OCI-LY1 (cell line): ENCODE measurements around the gene EME2.

Source experiments
- H2AFZ ChIP-seq: fragments of 200-600 bp; sonication (generic), shearing (Covaris generic); 2 replicates; pipeline ENCODE4 v1.6.0; 2014; ENCODE audit warnings: antibody characterized with exemption, mild to moderate bottlenecking, low read length
- H3F3A ChIP-seq: fragments of 200-600 bp; sonication (generic), shearing (Covaris generic); 2 replicates; pipeline ENCODE4 v1.6.0; 2014; ENCODE audit warnings: mild to moderate bottlenecking, antibody characterized with exemption, low read length, moderate library complexity; ENCODE audit not compliant: insufficient read depth
- H3K27ac ChIP-seq: fragments of 200-600 bp; sonication (generic); 2 replicates; pipeline ENCODE4 v1.5.1; 2014; ENCODE audit warnings: low read length, mixed run types, mild to moderate bottlenecking, low read depth; ENCODE audit not compliant: poor library complexity, severe bottlenecking
- H3K27me3 ChIP-seq: fragments of 200-600 bp; sonication (generic); 2 replicates; pipeline ENCODE4 v1.6.0; 2014; ENCODE audit warnings: antibody characterized with exemption, mild to moderate bottlenecking, low read length, moderate library complexity; ENCODE audit not compliant: insufficient read depth
- H3K36me3 ChIP-seq: fragments of 200-600 bp; sonication (generic); 2 replicates; pipeline ENCODE4 v1.6.1; 2014; ENCODE audit warnings: mild to moderate bottlenecking, antibody characterized with exemption, low read length, moderate library complexity, mixed read lengths; ENCODE audit not compliant: insufficient read depth
- H3K4me1 ChIP-seq: fragments of 200-600 bp; sonication (generic); 2 replicates; pipeline ENCODE4 v1.5.1; 2014; ENCODE audit warnings: mild to moderate bottlenecking, low read length, moderate library complexity; ENCODE audit not compliant: insufficient read depth, severe bottlenecking
- H3K4me2 ChIP-seq: fragments of 200-600 bp; sonication (generic), shearing (Covaris generic); 2 replicates; pipeline ENCODE4 v1.6.1; 2014; ENCODE audit warnings: low read length
- H3K4me3 ChIP-seq: fragments of 200-600 bp; sonication (generic); 2 replicates; pipeline ENCODE4 v1.5.1; 2014; ENCODE audit warnings: low read length, low read depth, mild to moderate bottlenecking, mixed read lengths; ENCODE audit not compliant: poor library complexity, severe bottlenecking
- H3K79me2 ChIP-seq: fragments of 200-600 bp; shearing (Covaris generic); 2 replicates; pipeline ENCODE4 v1.6.1; 2016; ENCODE audit warnings: mixed run types, low read length, mixed read lengths; ENCODE audit not compliant: insufficient read depth
- H3K9ac ChIP-seq: fragments of 200-600 bp; sonication (generic), shearing (Covaris generic); 2 replicates; pipeline ENCODE4 v1.6.1; 2014; ENCODE audit warnings: mild to moderate bottlenecking, low read length, mixed read lengths
- H3K9me2 ChIP-seq: fragments of 200-600 bp; sonication (generic), shearing (Covaris generic); 2 replicates; pipeline ENCODE4 v1.6.1; 2014; ENCODE audit warnings: low read depth, mild to moderate bottlenecking, low read length, mixed read lengths
- H3K9me3 ChIP-seq: fragments of 200-600 bp; shearing (Covaris generic); 2 replicates; pipeline ENCODE4 v1.6.1; 2014; ENCODE audit warnings: low read length, mixed read lengths
- H4K20me1 ChIP-seq: fragments of 200-600 bp; sonication (generic), shearing (Covaris generic); 2 replicates; pipeline ENCODE4 v1.6.0; 2016; ENCODE audit warnings: mild to moderate bottlenecking, low read length; ENCODE audit not compliant: insufficient read depth
- EZH2 ChIP-seq: fragments of 200-600 bp; sonication (generic), shearing (Covaris generic); IDR thresholded peaks from 2 replicates; pipeline ENCODE4 v1.8.0; 2017; ENCODE audit warnings: borderline replicate concordance, mixed run types, mild to moderate bottlenecking, antibody characterized with exemption, low read length, moderate library complexity, mixed read lengths
- TF ChIP-seq, protein P1 (sequence below): fragments of 200-600 bp; sonication (generic), shearing (Covaris generic); IDR thresholded peaks from 2 replicates; pipeline ENCODE4 v1.5.1; 2017; ENCODE audit warnings: mild to moderate bottlenecking, antibody characterized with exemption, low read length, moderate library complexity, mixed read lengths

EME2 gene

DNA sequence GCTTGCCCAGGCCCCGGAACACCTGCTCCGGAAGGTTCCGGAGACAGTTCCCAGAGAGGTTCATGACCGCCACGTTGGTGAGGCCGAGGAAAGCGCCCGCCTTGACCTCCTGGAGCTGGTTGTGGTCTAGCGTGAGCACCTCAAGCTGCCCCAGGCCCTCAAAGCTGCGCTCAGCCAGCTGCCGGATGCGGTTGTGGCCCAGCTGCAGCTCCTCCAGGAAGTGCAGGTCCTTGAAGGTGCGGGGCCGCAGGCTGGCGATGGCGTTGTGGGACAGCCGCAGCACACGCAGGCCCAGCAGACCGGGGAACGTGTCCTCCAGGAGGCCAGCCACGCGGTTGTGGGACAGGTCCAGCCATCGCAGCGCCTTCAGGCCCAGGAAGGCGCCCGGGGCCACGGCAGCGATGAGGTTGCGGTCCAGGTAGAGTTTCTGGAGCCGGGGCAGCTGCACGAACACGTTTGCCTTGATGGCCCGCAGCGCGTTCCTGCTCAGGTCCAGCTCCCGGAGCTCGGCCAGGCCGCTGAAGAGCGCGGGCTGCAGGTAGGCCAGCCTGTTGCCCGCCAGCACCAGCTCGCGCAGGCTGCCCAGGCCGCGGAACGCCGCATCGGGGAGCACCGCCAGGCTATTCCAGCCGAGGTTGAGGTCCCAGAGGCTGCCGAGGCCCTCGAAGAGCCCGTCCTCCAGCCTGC, 18.8 kb downstream of the EME2 start:
- H3K27ac ChIP-seq: no peak overlapping the region
- no peak overlapping the region for H2AFZ ChIP-seq
- no peaks in the 10 kb centered on the region for H3F3A ChIP-seq
- H3K9me2 ChIP-seq: no peaks in the 10 kb centered on the region
- peaks cover 26% of the 10 kb centered on the region for H3K36me3 ChIP-seq
- H3K4me2 ChIP-seq: no peak overlapping the region
- no peaks in the 10 kb centered on the region for H3K27me3 ChIP-seq
- H3K9me3 ChIP-seq: no peaks in the 10 kb centered on the region
- H3K4me1 ChIP-seq: no peaks in the 10 kb centered on the region
- no peaks in the 10 kb centered on the region for H4K20me1 ChIP-seq
- H3K9ac ChIP-seq: no peak overlapping the region
- no peak overlapping the region for H3K4me3 ChIP-seq
- TF ChIP-seq EZH2: no peak
- TF ChIP-seq, protein P1, sequence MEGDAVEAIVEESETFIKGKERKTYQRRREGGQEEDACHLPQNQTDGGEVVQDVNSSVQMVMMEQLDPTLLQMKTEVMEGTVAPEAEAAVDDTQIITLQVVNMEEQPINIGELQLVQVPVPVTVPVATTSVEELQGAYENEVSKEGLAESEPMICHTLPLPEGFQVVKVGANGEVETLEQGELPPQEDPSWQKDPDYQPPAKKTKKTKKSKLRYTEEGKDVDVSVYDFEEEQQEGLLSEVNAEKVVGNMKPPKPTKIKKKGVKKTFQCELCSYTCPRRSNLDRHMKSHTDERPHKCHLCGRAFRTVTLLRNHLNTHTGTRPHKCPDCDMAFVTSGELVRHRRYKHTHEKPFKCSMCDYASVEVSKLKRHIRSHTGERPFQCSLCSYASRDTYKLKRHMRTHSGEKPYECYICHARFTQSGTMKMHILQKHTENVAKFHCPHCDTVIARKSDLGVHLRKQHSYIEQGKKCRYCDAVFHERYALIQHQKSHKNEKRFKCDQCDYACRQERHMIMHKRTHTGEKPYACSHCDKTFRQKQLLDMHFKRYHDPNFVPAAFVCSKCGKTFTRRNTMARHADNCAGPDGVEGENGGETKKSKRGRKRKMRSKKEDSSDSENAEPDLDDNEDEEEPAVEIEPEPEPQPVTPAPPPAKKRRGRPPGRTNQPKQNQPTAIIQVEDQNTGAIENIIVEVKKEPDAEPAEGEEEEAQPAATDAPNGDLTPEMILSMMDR: no peak
- no peaks in the 10 kb centered on the region for H3K79me2 ChIP-seq

DNA sequence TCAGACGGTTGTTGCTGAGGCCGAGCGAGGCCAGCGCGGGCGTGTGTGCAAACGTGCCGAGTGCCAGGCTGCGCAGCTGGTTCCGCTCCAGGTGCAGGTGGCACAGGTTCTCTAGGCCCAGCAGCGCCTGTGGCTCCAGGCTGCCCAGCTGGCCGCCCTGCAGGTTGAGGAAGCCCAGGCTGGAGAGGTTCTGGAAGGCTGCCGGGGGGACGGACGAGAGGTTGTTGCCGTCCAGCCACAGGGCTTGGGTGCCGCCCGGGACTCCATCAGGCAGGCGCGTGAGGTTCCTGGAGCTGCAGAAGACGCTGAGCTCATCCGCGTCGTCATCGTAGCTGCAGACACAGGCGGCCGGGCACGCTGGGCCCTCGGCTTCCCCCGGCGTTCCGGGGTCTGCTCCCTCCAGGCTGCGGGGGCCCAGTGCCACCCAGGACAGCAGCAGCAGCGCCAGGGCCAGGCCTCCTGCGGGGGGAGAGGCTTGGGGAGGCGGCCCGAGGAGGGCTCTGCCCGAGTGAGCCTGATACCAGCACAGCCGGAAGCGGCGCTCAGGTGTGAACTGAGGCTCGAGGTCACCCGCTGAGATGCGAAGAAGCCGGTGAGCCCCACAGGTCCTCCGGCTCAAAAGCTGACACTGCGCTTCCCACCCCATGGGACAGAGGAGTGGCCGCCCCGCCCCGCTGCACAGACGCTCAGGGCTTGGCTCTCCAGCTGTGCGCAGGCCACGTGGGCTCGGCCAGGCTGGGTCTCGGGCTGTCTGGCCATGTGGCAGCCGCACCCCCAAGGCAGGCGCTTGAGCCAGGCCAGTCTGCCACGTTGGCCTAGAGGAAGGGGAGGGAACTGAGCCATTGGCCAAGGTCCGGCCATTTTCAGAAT, 19.6 kb downstream of the EME2 start:
- TF ChIP-seq EZH2: no peak
- TF ChIP-seq, protein P1: no peak
- Histone ChIP-seq H3K9ac (no peak overlapping the region), H4K20me1 (no peaks in the 10 kb centered on the region), H3K4me1 (no peaks in the 10 kb centered on the region), H3K27me3 (no peaks in the 10 kb centered on the region), H3F3A (no peaks in the 10 kb centered on the region), H3K9me3 (no peaks in the 10 kb centered on the region), H3K9me2 (no peaks in the 10 kb centered on the region), H3K79me2 (no peaks in the 10 kb centered on the region), H3K36me3 (peaks cover 19% of the 10 kb centered on the region), H3K4me3 (no peak overlapping the region), H3K27ac (no peak overlapping the region), H2AFZ (no peak overlapping the region), H3K4me2 (no peak overlapping the region)

DNA sequence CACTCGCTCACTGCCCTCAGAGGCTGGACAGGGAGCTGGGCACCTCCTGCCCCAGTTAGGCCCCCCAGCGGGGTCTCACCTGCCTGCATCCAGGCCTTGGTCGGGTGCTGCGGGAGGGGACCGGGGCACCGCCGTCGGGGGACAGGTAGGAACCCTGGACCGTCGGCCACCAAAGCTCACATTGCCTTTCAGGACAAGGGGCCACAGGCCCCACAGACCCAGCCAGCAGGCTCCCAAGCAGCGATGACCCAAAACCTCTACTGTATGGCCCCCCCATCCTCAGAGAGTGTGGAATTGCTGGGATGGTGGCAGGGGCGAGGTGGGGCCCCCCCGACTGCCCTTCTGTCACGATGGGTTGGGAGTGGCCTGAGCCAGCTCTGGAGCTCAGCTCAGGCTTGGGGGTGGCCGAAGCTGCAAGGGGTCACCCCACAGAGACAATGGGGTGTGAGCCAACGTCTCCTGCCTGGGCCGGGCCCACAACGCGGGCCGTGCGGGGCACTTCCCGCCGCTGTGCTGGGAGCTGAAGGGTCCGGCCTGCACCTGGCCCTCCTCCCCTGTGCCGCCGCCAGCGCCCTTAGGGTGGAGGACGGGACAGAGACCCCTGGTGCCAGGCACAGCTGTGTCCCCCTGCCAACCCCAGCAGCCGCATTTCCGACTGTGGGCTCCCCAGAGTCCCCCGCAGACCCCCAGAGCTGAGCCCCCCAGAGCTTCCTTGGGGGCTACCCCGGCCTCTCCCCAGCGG, 20.4 kb downstream of the EME2 start:
- Histone ChIP-seq H3K4me3 (no peak overlapping the region), H3K27ac (no peak overlapping the region), H3K9me3 (peaks cover 2% of the 10 kb centered on the region; the same call in 1 of the 2 replicates), H3K79me2 (no peaks in the 10 kb centered on the region), H2AFZ (no peak overlapping the region), H3K9me2 (no peaks in the 10 kb centered on the region), H3F3A (no peaks in the 10 kb centered on the region), H3K4me1 (no peaks in the 10 kb centered on the region), H3K4me2 (no peak overlapping the region), H3K27me3 (no peaks in the 10 kb centered on the region), H3K9ac (no peak overlapping the region), H3K36me3 (peaks cover 15% of the 10 kb centered on the region), H4K20me1 (no peaks in the 10 kb centered on the region)
- TF ChIP-seq, protein P1: no peak
- no peak for TF ChIP-seq EZH2
